DND-41 (cell line): ENCODE data around the gene CAPG.

Experiments
- CTCF ChIP-seq: IDR thresholded peaks from 2 replicates; pipeline ENCODE4 v1.5.1; 2012; ENCODE audit warnings: borderline replicate concordance, low read length, moderate library complexity, mild to moderate bottlenecking; ENCODE audit not compliant: poor library complexity, severe bottlenecking; ENCODE audit errors: extremely low read depth
- EZH2 ChIP-seq: IDR thresholded peaks from 3 replicates; pipeline ENCODE4 v1.6.1; 2012; ENCODE audit warnings: borderline replicate concordance, low read depth, mild to moderate bottlenecking, moderate library complexity, low read length, inconsistent platforms; ENCODE audit not compliant: severe bottlenecking

- TF ChIP-seq EZH2 (no peak), CTCF (no peak)
Measured at GRCh38 chr2:85376291-85377065, 33.7 kb downstream of the CAPG start.
